DMS114 treated with DMSO at 0.1 percent for 48 hours (cell line): Measurements from ENCODE around the gene MATN1.
"Not testable (repeated sequence)": the region's sequence is repeated elsewhere in the genome, so short reads cannot be mapped to it uniquely, and the experiment has no call there.

Experiments
- DNase-seq: peaks from one replicate; lab custom pipeline; 2025; ENCODE audit not compliant: unreplicated experiment; lab: John Stamatoyannopoulos, UW

Gene MATN1

DNA sequence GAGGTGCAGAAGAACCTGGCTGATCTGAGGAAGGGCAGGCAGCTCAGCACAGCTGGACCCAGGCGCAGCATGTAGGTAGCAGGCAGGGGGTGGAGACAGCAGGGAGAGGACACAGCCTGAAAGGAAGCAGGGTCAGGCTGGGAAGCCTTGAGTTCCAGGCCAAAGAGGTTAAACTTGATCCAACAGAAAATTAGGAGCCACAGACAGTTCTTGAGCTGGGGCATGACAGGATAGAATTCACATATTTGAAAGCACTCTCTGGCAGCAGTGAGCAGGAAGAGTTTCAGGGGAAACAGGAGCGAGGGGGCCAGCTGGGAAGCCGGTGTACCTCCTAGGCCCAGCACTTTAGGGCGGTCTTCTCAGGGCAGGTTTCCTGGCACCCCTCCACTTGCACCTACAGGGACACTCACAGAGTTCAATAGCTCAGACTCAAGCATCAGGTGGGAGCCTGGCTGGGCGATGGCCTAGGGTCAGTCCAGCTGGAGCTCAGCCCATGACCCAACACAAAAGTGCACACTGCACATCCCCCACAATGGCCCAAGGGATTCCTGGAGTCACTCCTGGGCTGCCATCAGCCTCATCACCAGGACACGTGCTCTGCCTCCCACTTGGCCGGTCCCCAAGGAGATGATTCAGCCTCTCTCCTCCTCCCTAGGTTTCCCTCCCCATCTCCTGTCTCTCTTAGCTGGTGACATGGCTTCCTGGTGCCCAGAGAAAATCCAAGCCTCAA is 22.7 kb downstream of the MATN1 start:
- DNase-seq = no peak

DNA sequence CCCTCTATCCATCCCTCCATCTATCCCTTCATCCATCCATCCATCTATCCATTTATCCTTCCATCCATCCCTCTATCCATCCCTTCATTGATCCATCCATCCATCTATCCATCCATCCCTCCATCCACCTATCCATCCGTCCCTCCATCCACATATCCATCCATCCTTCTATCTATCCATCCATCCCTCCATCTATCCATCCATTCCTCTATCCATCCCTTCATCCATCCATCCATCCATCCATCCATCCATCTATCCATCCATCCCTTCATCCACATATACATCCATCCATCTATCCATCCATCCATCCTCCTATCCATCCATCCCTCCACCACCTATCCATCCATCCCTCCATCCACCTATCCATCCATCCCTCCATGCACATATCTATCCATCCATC is 23.6 kb downstream of the MATN1 start:
- DNase-seq = no peak

DNA sequence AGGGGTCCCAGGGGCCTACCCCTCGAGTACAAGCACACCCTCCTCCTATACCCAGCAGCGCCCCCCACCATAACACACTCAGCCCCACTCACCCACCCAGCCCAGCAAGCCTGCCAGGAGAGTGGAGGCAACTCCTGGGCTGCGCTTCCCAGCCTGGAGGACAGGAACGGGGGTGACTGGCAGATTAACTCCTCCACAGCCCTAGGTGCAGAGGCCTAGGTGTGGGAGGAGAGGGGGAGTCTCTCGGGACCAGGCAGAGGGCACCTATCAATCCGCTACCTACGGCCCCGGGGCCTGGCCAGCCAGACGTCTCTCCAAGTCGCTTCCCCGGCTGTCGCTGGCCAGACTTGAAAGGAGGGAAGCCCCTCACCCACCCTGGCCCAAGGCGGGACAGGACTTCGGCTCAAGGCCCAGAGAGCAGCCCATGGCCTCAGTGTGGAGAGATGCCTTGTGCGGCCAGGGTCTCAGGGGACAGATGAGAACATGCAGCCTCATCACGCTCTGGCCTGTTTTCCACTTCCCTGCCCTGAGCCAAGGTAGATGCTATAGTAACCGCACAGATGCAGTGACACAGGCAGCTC is 24.9 kb downstream of the MATN1 start:
- no peak for DNase-seq

DNA sequence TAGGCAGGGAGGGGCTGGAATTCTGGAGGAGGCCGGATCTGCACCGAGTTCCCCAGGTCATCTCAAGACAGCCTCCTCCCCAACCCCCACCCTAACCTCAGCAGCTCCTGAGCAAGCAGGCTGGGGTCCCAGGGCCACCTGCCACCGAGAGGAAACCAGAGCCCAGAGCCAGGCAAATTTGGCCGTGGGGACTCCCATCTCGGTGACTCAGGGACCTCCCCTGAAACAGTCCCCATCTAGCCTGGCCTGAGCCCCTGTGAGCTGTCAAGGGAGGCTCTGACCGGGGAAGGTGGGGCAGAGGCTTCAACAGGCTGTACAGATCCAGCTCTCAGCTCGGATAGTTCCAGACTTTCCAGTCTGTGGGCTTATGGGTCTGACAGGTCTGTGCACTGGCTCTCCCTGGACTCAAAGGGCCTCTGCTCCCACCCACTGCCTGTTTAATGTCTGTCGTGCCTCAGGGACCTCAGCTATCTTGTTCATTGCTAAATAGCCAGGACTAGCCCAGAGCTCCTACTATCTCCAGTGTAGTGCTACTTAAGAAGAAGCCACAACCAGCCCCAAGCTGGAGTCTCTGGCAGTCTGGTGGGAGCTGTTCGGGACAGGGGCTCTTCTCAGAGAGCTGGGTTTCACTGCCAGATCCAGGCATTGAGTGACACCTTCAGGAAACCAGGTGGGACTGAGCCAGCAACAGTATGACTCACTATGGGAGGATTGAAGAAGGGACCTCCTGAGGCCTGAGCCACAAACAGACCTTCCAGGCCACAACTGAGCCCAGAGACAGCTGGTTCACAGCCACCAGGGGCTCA is 25.6 kb downstream of the MATN1 start:
- DNase-seq = no peak

DNA sequence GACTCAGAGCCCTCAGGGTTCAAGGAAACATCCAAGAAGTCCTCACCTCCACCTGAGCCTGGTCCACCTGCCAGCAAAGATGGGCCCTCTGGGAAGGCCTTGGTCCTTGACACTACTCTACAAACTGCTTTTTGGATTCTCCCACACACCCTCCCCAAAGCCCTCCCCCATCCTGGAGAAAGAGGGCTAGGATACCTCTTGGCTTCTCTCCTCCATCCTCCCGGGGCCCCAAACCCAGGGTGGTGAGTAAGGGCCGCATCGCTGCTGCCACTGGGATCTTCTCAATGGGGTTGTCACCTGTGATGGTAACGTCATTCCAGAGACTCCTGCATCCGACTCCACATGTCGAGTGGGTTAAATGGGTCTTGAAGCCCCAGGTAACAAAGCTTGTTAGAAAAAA is 26.6 kb downstream of the MATN1 start:
- no peak for DNase-seq

DNA sequence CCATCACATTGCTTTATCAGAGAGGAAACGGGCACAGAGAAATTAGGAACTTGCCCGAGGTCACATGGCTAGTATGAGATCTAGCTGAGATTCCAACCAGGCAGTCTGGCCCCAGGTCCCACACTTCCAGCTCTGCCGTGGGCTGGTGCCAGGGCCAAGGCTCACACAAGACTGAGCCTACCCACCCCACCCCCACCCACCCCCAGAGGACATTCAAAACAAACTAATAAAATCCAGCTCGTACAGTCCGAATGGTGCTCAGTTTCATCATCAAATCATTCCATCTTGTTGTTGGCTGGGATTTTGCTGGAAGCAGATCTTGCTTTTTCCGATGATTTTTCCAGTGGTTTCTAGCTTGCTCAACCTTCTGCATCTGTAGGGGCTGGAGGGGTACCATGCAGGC is 27.9 kb downstream of the MATN1 start:
- no peak for DNase-seq

DNA sequence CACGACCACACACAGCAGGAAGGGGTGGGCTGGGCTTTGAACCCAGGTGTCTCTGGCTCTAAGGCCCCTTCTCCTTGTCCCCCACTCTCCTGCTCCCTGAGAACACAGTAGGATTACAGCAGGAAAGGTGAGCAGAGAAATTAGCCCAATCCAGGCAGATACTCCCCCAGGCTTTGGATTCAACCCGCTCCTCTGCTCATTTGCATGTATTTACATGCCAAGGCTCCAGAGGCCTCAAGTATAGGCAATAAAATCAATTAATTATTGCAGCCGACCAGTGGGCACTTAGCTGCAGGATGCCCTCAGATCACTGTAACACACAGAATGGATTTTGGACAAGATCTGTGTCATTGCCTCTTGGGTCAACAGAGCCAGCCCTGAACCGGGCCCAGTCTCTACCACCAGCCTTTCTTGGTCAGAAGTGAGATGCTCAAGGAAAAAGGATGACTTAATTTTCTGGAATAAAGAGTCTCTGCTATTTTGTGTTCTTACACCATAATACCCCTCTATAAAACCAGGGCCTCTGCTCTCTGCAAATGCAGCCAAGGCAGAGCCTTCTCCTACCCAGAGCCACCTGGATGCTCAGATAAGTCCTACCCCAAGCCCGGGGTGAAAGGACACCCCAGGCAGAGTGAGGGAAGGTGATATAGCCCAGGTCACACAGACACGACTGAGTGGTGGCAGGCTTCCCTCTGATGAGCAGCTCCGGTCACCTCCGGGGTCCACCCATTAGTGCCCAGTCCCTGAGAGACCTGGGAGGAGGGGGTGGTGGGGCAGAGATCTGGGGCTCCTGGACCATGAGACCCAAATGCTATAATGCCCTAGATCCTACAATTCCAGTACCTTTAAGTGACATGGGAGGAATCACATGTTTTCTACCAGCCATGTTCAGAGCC is 28.9 kb downstream of the MATN1 start:
- no peak for DNase-seq

DNA sequence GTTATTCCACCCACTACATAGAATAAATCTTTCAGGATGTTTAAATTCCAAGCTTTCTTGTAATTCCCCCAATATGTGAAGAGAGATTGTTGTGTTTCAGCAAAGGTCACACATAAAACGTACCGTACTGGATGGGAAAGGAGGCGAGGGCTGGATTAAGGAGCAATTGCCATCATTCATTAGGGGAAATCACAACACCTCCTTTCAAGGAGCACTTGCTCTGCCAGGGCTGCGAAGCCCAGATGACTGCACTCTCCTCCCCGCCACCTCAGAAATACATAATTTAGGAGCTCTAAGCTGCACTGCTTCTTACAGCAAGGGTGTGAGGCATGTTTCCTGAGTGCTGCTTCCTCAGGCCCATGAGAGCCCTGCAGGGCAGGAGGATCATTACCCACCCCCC is 29.6 kb downstream of the MATN1 start:
- no peak for DNase-seq

DNA sequence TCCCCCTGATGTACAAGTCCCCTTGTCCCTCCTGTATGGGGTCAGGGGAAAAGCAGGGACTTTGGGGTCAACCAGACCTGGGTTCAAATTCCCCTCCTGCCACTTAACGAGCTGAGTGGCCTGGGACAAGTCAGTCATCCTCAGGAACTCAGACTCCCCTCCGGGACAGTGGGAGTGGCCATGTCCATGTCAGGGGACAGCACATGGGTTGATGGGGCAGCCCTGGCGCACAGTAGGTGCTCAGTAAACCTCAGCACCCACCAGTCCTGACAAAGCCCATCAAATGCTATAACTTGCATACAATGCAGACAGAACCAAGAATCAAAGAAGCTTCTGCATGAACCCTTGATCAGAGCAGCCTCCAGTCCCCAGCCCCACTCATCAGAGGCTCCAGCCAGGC is 30.0 kb downstream of the MATN1 start:
- no peak for DNase-seq

DNA sequence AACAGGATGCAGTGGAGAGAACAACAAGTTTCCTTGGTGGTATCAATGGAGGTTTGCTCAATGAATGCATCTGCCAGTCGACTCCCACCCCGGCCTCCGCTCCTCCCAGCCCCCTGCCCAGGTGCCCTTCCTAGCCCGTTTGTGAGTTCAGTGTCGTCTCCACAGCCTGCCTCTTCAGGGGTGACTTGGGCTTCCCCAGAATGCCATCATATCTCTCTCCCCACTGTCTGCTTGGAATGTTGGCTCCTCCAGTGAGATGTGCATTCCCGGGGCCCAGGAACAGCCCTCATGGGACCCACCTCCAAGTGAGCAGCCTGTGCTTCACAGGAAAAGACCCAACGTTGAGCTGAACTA is 30.5 kb downstream of the MATN1 start:
- no peak for DNase-seq

DNA sequence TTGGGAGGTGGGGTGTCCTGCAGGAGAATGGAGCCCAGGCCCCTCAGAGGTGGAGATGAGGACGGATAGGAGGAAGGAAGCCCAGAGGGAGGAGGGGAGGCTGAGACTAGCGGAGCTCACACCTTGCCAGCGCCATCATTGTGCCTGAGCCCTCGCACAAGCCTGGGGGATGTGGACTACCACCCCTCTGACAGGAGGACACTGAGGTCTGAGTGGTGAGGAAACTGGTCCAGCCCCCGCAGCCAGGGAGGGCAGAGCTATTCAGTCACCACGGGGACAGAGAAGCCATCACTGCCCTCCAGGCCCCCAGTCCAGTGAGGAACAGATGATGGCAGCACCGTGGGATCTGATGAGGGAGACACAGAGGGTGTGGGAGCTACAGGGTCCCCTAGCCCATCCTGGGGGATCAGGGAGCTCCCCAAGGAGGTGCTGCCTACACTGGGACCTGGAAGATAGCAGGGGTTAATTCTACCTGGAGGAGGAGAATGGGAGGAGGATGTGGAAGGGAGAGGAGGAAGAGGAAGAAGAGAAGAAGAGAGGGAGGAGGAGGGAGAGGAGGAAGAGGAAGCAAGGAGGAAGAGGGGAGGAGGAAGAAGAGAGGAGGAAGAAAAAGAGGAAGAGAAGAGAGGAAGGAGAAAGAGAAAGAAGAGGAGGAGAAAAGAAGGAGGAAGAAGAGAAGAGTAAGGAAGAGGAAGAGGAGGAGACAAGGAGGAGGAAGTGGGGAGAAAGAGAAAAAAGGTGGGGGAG is 31.0 kb downstream of the MATN1 start:
- DNase-seq = no peak

DNA sequence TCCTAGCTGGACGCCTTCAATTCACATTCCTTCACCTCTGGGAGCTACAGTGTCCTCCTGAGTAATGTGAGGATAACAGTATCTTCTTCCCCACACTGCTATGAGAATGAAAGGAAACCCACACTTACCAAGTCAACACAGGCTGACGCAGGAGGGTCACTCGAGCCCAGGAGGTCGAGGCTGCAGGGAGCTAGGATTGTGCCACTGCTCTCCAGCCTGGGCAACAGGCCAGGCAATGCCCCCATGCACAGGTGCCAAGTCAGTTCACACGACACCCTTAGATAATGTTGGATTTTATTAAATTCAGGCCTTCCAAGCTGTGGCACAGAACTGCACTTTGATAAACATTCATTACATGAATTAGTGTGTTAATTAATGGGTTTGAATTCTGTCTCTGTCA is 31.9 kb downstream of the MATN1 start:
- no peak for DNase-seq

DNA sequence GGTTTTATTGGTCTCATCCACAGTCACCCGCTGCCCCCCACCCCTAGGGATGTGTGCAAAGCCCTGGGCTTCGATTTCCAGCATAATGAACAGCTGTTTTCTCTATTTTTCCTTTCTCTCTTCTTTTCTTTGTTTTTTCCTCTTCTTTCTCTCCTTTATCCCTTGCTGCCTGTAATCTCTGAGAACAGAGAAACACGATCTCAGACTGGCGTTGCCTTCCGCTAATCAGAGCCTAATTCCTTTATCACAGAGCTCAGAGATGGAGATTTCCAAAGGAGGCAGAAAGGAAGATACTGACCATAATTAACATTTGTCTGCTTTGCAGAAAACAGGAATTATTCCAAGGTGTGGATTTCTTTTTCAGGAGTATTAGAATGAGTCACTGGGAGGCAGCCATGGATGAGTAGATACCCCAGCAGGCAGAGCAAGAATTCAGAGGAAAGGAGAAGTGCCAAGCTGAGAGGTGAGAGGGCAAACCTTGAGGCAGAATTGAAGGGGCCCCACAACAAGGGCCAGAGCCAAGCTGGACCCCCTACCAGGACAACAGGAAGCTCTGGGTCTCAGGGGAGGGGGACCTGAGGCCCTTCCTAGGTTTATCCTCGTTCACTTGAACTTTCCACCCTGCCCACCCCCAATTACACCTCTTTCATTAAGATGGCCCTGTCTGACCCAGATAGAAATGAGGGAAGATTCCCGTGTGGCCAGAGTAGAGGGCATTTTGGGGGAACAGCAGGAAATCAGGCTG is 33.3 kb downstream of the MATN1 start:
- no peak for DNase-seq

DNA sequence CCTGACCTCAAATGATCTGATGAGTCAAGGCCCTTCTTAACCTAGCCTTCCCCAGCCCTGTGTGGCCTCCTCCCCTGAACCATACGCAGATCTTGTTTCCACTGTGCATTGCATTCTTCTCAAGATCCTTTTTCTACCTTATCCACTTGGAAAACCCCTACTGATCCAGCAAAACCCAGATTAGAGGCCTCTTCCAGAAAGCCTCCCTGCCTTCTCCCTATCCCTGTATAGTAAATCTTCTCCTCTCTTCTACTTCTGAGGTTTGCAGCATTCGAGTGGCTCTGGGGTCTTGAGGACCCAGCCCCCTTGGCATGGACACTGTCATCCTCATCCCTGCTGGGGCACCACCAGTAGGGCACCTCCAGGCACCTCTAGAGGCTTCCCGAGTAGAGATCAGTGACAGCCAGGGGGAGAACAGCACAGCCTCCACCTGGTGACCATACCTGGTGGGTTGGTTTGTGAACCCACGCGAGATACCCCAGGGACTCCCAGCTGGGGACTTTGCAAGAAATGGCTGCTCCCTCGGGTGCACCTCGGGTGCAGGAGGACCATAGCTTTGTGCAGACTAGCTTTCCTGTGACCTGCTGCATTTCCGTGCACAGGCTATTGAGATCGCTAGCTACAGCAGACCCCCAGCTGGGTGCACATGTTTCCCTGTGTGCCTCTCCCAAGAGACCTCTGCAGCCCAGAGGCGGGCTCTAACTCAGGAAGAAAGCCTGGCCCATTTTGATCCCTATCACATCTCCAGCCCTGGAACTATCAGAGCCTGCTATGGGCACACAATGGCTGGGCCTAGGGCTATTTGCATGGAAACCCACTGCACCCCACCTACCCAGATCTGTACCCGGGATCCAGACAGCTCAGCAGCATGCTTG is 34.2 kb downstream of the MATN1 start:
- no peak for DNase-seq

DNA sequence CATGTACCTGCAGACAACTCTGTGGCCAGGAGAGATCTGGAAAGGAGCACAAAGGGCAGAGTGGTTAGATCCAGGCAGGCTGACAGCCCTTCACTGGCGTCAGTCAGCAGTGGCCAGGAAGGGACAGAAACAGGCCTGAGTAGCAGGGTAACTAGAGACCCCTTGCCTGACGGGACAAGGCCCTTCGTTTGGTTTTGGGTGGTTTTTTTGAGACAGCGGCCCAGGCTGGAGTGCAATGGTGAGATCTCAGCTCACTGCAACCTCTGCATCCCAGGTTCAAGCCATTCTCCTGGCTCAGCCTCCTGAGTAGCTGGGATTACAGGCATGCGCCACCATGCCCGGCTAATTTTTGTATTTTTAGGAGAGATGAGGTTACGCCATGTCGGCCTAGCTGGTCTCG is 34.9 kb downstream of the MATN1 start:
- not testable (repeated sequence) for DNase-seq

DNA sequence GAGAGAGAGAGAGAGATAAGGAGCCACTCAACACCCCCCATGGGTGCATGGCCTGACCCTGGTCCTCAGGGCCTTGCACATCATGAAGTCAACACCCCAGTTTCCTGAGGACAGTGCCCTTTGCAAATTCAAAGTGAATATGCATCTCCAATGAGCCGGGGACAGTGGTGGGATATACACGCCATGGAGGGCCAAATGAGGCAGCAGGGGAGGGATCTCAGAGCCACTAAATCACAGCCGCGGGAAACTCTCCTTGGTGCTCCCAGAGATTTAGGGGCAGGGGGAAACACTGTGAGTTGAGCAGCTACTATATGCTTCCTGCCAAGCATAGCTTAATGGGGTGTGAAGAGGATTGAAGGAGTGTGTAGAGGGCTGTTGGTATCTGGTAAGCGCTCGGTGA is 35.5 kb downstream of the MATN1 start:
- no peak for DNase-seq

DNA sequence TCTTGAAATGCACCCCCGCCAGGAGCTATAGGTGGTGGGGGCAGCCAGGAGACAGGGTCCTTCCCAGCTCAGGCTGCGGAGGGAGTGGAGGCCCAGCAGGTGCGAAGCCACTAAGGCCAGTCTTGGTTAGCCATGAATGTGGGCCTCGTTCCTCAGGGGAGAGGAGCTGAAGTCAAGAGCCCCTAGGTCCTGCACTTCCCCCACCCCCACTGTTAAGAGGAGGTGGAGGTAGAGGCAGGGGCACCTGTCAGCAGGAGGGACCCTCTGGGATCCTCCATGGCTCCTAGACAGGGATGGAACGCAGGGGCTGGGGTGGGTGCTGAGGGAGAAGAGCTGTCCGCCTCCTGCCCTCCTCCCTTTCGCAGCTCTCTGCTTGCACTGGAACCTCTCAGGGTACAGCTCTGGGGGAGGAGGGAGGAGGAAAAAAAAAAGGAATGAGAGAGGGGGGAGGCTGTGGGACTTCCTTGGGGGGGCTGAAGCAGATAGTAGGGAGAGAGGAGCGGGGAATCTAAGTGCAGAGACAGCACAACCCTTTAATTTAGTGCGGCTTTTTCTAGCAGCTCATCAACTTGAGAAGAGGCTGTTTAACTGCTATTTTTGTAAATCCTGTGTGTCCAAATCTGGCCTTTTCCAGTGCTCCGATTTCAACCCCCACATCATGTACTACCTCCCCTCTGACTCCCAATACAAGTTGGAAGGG is 37.0 kb downstream of the MATN1 start:
- no peak for DNase-seq

DNA sequence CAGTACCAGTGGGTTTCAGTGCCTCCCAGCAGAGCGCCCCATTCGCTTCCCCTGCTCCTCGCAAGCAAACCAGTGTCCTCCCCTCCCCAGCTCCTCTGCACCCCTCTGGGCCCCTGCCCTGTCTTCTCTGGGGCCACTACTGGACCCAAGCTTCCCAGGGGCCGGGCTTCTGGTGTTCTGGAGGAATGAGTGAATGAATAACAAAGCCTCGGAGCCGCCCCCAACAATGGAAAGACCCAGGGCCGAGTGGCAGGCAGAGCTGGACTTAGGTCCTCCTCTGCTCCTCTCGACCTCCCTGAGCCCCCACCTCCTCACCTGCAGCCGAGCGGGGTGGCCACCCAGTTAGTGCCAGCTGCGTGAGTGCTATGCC is 37.6 kb downstream of the MATN1 start:
- DNase-seq = no peak
